Measurements from ENCODE around the gene CD101.

The CD101 gene

GRCh38 chr1:117017062-117017461 lies 15.5 kb downstream of the CD101 start:
- no peak for DNase-seq

GRCh38 chr1:117017648-117018047 lies 16.1 kb downstream of the CD101 start:
- peak; percentile 4 for DNase-seq

- no peak for DNase-seq
Measured at GRCh38 chr1:117020526-117021156, 19.1 kb downstream of the CD101 start.

GRCh38 chr1:117022114-117022513 lies 20.6 kb downstream of the CD101 start:
- DNase-seq, result no peak

- DNase-seq, result no peak
Measured at GRCh38 chr1:117025568-117025967, 24.0 kb downstream of the CD101 start.

- DNase-seq, result no peak
Measured at GRCh38 chr1:117026361-117026760, 24.8 kb downstream of the CD101 start.

GRCh38 chr1:117029685-117030084 lies 28.1 kb downstream of the CD101 start:
- DNase-seq, result no peak

GRCh38 chr1:117030271-117030877 lies 28.8 kb downstream of the CD101 start:
- DNase-seq, result no peak

GRCh38 chr1:117032266-117032665 lies 30.7 kb downstream of the CD101 start:
- DNase-seq, result no peak

GRCh38 chr1:117032681-117033539 lies 31.4 kb downstream of the CD101 start:
- DNase-seq, result no peak

- no peak for DNase-seq
Measured at GRCh38 chr1:117033772-117034171, 32.2 kb downstream of the CD101 start.

- DNase-seq, result no peak
Measured at GRCh38 chr1:117034791-117035290, 33.3 kb downstream of the CD101 start.

GRCh38 chr1:117036018-117036461 lies 34.5 kb downstream of the CD101 start:
- no peak for DNase-seq

GRCh38 chr1:117037802-117038201 lies 36.2 kb downstream of the CD101 start:
- no peak for DNase-seq

- no peak for DNase-seq
Measured at GRCh38 chr1:117038236-117038635, 36.7 kb downstream of the CD101 start.

- no peak for DNase-seq
Measured at GRCh38 chr1:117044217-117044616, 42.7 kb downstream of the CD101 start.

GRCh38 chr1:117045644-117046043 lies 44.1 kb downstream of the CD101 start:
- no peak for DNase-seq

- no peak for DNase-seq
Measured at GRCh38 chr1:117046781-117047180, 45.2 kb downstream of the CD101 start.

- DNase-seq, result no peak
Measured at GRCh38 chr1:117047271-117047670, 45.7 kb downstream of the CD101 start.

GRCh38 chr1:117049857-117050256 lies 48.3 kb downstream of the CD101 start:
- no peak for DNase-seq

- no peak for DNase-seq
Measured at GRCh38 chr1:117051224-117052064, 49.9 kb downstream of the CD101 start.

GRCh38 chr1:117054068-117054467 lies 52.5 kb downstream of the CD101 start:
- DNase-seq, result no peak

GRCh38 chr1:117058810-117059209 lies 57.2 kb downstream of the CD101 start:
- peak; percentile 59 for DNase-seq

Measured in NCI-H1694 treated with DMSO at 0.1 percent for 48 hours (cell line).